ENCODE results near the gene AP1B1.
A peak's percentile ranks its signal among the peaks of the same experiment; 100 is the strongest.

Gene AP1B1

DNA sequence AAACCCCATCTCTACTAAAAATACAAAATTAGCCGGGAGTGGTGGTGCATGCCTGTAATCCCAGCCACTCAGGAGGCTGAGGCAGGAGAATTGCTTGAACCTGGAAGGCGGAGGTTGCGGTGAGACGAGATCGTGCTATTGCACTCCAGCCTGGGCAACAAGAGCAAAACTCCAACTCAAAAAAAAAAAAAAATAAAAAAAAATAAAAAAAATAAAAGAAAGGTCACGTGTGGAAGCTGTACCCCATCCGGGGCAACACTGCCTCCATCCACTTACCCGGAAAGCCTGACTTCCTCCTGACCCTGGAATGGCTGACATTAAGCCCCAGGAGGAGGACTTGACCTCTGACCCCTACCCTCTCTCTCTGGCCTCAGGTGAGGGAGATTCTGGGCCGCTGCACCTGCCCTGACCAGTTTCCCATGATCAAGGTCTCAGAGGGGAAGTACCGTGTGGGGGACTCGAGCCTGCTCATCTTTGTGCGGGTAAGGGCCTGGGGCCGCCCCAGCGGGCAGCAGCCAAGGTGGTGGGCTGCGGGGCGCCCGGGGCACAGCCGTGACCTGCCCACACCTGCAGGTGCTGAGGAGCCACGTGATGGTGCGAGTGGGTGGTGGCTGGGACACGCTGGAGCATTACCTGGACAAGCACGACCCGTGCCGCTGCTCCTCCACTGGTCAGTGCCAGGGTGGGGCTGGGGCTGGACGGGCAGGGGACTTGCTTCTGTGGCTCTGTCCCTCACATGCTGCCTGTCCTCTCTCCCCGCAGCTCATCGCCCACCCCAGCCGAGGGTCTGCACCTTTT is 78.1 kb downstream of the AP1B1 start:
- TF ChIP-seq, protein P1, sequence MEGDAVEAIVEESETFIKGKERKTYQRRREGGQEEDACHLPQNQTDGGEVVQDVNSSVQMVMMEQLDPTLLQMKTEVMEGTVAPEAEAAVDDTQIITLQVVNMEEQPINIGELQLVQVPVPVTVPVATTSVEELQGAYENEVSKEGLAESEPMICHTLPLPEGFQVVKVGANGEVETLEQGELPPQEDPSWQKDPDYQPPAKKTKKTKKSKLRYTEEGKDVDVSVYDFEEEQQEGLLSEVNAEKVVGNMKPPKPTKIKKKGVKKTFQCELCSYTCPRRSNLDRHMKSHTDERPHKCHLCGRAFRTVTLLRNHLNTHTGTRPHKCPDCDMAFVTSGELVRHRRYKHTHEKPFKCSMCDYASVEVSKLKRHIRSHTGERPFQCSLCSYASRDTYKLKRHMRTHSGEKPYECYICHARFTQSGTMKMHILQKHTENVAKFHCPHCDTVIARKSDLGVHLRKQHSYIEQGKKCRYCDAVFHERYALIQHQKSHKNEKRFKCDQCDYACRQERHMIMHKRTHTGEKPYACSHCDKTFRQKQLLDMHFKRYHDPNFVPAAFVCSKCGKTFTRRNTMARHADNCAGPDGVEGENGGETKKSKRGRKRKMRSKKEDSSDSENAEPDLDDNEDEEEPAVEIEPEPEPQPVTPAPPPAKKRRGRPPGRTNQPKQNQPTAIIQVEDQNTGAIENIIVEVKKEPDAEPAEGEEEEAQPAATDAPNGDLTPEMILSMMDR (IDR thresholded peaks at IDR 0.05; ENCODE audit: insufficient read depth, missing control alignments) = no peak
- no peak for FAIRE-seq
- no peak for DNase-seq (ENCODE audit: insufficient read length, low spot score)

DNA sequence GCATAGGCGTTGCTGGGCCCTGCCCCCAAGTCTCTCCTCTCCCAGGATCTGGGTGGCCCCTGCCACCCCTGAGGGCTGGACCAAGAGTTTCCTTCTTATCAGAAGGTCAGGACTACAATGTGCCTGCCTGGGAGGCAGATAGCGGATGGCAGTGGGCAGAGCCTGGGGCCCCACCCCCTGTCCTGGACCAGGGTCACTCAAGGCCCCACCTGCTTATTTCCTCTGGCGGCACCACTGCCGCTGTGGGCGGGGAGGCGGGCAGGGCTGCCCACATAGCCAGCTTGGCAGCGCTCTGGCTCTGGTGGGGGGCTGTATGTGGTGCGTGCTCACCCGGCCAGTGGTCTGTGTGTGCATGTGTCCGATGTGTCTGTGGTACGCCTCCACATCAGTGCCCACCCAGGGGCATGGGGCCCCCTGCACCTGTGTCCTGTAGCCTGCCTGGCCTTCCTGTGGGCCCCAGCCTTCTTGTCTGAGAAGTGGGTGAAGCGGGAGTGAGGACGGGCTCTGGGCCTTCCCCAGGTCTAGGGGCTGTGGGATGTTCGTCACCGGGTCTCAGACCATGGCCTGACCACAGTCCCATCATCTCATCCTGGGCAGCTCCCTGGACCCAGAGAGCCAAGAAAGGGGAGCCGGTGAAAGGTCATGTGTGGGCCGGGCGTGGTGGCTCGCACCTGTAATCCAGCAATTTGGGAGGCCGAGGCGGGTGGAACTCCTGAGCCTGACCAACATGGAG is 78.9 kb downstream of the AP1B1 start:
- no peak for DNase-seq (ENCODE audit: insufficient read length, low spot score)
- TF ChIP-seq, protein P1 (IDR thresholded peaks at IDR 0.05; ENCODE audit: insufficient read depth, missing control alignments) = no peak
- no peak for FAIRE-seq

DNA sequence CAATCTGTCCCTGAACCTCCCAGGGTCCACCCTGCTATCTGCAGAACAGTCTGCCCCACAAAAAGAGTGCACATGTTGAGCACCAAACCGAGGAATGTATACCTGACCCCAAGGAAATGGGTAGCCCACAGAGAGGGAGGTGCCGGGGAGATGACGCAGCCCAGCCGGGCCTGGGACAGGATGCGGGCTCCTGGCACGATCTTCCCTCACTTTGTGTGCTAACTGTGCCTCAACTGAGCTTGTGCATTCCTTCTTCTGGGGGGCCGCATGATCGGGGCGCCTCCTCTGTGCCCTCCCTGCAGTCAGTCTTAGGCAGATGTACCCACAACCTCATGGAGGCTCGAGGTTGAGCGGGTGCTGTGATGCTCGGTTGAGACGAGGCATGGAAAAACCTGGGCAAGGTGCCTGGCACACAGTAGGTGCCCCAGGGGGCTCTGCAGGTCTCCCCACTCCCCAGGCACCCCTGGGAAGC is 79.5 kb downstream of the AP1B1 start:
- TF ChIP-seq, protein P1 (IDR thresholded peaks at IDR 0.05; ENCODE audit: insufficient read depth, missing control alignments) = no peak

DNA sequence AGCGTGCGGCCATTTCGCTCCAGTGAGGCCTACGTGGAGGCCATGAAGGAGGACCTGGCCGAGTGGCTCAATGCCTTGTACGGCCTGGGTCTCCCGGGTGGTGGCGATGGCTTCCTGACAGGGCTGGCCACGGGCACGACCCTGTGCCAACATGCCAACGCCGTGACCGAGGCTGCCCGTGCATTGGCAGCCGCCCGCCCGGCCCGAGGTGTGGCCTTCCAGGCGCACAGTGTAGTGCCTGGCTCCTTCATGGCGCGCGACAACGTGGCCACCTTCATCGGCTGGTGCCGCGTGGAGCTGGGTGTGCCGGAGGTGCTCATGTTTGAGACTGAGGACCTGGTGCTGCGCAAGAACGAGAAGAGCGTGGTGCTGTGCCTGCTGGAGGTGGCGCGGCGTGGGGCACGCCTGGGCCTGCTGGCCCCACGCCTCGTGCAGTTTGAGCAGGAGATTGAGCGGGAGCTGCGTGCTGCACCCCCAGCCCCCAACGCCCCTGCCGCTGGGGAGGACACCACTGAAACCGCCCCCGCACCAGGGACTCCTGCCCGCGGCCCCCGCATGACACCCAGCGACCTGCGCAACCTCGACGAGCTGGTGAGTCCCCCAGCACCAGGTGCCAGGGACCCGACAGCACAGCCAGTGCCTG is 80.1 kb downstream of the AP1B1 start:
- FAIRE-seq (no peak), DNase-seq (ENCODE audit: insufficient read length, low spot score) (no peak)
- TF ChIP-seq, protein P1 (IDR thresholded peaks at IDR 0.05; ENCODE audit: insufficient read depth, missing control alignments) = no peak

More for the DNA sequence above, 79.5 kb downstream of the AP1B1 start:
- DNase-seq (ENCODE audit: insufficient read length, low spot score) = no peak
- FAIRE-seq = no peak

DNA sequence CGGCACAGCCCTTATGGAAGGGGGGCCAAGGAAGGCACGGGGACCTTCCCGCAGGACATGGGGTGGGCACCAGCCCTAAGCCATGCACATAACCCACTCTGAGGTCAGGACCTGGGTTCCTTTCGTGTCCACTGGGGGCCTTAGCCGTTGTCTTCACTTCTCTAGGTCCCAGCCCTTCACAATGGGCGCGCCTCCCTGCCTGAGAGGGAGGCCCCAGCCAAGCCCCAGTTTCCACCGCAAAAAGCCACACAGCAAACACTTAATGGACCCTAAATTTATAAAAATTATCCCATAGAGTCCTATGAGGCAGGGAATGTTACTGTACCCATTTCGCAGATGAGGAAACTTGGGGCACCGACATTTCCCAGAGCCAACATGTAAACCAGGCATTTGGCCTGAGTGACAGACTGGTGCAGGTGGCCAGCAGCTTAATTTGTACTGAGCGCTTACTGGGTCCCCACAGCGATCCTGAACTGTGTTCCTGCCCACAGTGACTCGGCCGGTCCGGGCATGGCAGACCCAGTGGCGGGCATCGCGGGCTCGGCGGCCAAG is 80.7 kb downstream of the AP1B1 start:
- TF ChIP-seq, protein P1 (IDR thresholded peaks at IDR 0.05; ENCODE audit: insufficient read depth, missing control alignments) = no peak
- FAIRE-seq = no peak
- no peak for DNase-seq (ENCODE audit: insufficient read length, low spot score)

DNA sequence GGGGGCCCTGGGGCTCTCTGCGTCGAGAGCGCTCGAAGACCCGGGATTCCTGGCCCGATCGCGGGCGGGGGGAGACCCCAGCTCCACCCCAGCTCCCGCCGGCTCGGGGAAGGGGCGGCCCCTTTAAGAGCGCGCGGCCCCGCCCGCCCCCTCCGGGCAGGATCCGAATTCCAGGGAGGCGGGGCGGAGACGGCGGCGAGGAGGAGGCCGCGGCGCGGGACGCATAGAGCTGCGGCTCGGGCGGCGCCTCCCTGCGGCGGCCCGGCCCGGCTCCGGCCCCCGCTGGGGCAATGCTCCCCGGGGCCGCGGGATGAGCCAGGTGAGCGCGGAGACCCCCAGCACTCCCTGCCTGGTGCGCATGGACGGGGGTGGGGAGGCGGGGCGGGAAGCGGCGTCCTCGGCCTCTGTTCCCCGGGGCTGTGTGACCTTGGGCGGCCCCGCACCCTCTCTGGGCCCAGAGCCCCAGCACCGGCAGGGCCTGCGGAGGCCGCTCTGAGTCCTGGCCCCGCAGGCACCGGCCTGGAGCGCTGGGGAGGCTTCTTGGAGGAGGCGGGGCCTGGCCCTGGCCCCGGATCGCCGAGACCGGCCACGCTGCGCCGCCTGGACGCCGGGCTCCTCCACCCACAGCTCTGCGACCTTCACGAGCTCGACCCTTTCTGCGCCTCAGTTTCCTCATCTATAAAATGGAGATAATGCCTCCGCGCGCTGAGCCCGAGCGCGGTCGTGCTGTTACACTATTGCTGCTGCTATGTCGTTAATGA is 81.4 kb downstream of the AP1B1 start:
- DNase-seq (ENCODE audit: insufficient read length, low spot score) (no peak), FAIRE-seq (no peak)
- TF ChIP-seq, protein P1 (IDR thresholded peaks at IDR 0.05; ENCODE audit: insufficient read depth, missing control alignments) = peak; percentile 8

All from D721Med (cell line).